HepG2 (cell line): ENCODE data around the gene ZFR. TPM values are rescaled to one million over a fixed set of nuclear protein-coding genes. Genes with fewer than 3 reads are reported as not detected.

Experiments used
- ATAC-seq: fragments of 200-7000 bp; cut with Tn5 transposase; 3 replicates; pipeline ENCODE4 v1.9.1; 2020; ENCODE audit warnings: mild to moderate bottlenecking, moderate library complexity
- BruUV-seq: library from RNA; stranded (reverse); fragments of 400-500 nt; replicated peaks from 2 replicates; lab custom pipeline; 2021; lab: Mats Ljungman, UMichigan
- CTCF ChIA-PET: fragments of 300-600 bp; formaldehyde crosslinking; extraction: SDS; loops from one replicate; lab custom pipeline; 2021; ENCODE audit warnings: low total read pairs, inconsistent platforms, low intra/inter-chr PET ratio; lab: Yijun Ruan, JAX
- POLR2A ChIA-PET: fragments of 350-600 bp; sonication (Branson Sonifier 250); formaldehyde crosslinking; loops from one replicate; lab custom pipeline; 2020; ENCODE audit warnings: antibody characterized with exemption, inconsistent platforms; lab: Yijun Ruan, JAX
- DNase-seq: peaks from one replicate; pipeline ENCODE4 v3.0.0-alpha.2; 2015; ENCODE audit warnings: low spot score
- FAIRE-seq: peaks from 3 replicates; lab custom pipeline; 2011; peaks lifted over from hg19 to GRCh38; lab: Jason Lieb, UNC
- H2AFZ ChIP-seq: one replicate; pipeline ENCODE4 v1.6.1; 2011; ENCODE audit warnings: low read length, inconsistent platforms
- H3K27ac ChIP-seq: fragments of 300-600 bp; 3 replicates; pipeline ENCODE4 v1.8.0; 2011; ENCODE audit warnings: mixed run types, mild to moderate bottlenecking, mixed read lengths, low read length, inconsistent platforms; ENCODE audit not compliant: insufficient read depth; ENCODE audit errors: extremely low read length
- H3K27me3 ChIP-seq, 2 experiments: fragments of 200-600 bp in 1 of 2; 2 replicates in 1 of 2; 3 replicates in 1 of 2; pipeline versions ENCODE4 v1.6.0 to v1.8.0; 2011; ENCODE audit warnings: low read length in 2 of 2, mild to moderate bottlenecking in 2 of 2, moderate library complexity in 2 of 2, inconsistent platforms in 1 of 2; ENCODE audit not compliant: insufficient read depth in 2 of 2, control insufficient read depth in 1 of 2
- H3K36me3 ChIP-seq, 2 experiments: fragments of 200-600 bp in 1 of 2; replicated peaks in 1 of 2; 2 replicates in 1 of 2; 3 replicates in 1 of 2; pipeline versions ENCODE4 v1.5.1 to v1.8.0; 2011; ENCODE audit warnings: low read length in 2 of 2, inconsistent platforms in 1 of 2; ENCODE audit not compliant: insufficient read depth in 2 of 2, control insufficient read depth in 1 of 2
- H3K4me1 ChIP-seq: 2 replicates; pipeline ENCODE4 v1.5.1; 2012; ENCODE audit warnings: low read length, inconsistent platforms; ENCODE audit not compliant: insufficient read depth
- H3K4me2 ChIP-seq: 2 replicates; pipeline ENCODE4 v1.6.0; 2011; ENCODE audit warnings: low read depth, low read length, inconsistent platforms
- H3K4me3 ChIP-seq, 3 experiments: fragments of 200-600 bp in 1 of 3; sonication (generic), shearing (Covaris generic) in 1 of 3; replicated peaks in 1 of 3; 2 replicates each; pipeline ENCODE4 v1.5.1; 2011 to 2016; ENCODE audit warnings: low read length in 3 of 3, inconsistent platforms in 2 of 3, low read depth in 2 of 3, mild to moderate bottlenecking in 2 of 3, control low read depth in 1 of 3, mixed read lengths in 1 of 3; ENCODE audit not compliant: insufficient read depth in 1 of 3
- H3K79me2 ChIP-seq: one replicate; pipeline ENCODE4 v1.6.1; 2011; ENCODE audit warnings: low read length, inconsistent platforms; ENCODE audit not compliant: insufficient read depth
- H3K9ac ChIP-seq: 2 replicates; pipeline ENCODE4 v1.6.0; 2011; ENCODE audit warnings: mild to moderate bottlenecking, low read depth, low read length, inconsistent platforms; ENCODE audit not compliant: insufficient read depth
- H3K9me3 ChIP-seq: 2 replicates; pipeline ENCODE4 v1.5.1; 2012; ENCODE audit warnings: mild to moderate bottlenecking, low read length
- H4K20me1 ChIP-seq: 2 replicates; pipeline ENCODE4 v1.6.0; 2011; ENCODE audit warnings: inconsistent platforms, mild to moderate bottlenecking, low read length, moderate library complexity; ENCODE audit not compliant: insufficient read depth
- DZIP1 ChIP-seq: sonication (generic); formaldehyde crosslinking; IDR thresholded peaks from 2 replicates; pipeline ENCODE4 v1.5.0; 2020; ENCODE audit warnings: mild to moderate bottlenecking, missing genetic modification reagents
- GATAD1 ChIP-seq: IDR thresholded peaks from 2 replicates; pipeline ENCODE4 v1.6.1; 2016; ENCODE audit warnings: missing genetic modification reagents, missing compliant biosample characterization
- MATR3 ChIP-seq: sonication (generic); formaldehyde crosslinking; IDR thresholded peaks from 2 replicates; pipeline ENCODE4 v1.4.0; 2020; ENCODE audit warnings: missing genetic modification reagents
- ONECUT2 ChIP-seq: sonication (generic); formaldehyde crosslinking; IDR thresholded peaks from 2 replicates; pipeline ENCODE4 v1.4.0; 2020; ENCODE audit warnings: missing genetic modification reagents
- SETDB1 ChIP-seq: sonication (generic); formaldehyde crosslinking; IDR thresholded peaks from 2 replicates; pipeline ENCODE4 v1.5.1; 2020; ENCODE audit warnings: missing genetic modification reagents, mild to moderate bottlenecking, borderline replicate concordance
- SIX1 ChIP-seq: sonication (generic); formaldehyde crosslinking; IDR thresholded peaks from 2 replicates; pipeline ENCODE4 v1.4.0; 2020; ENCODE audit warnings: missing genetic modification reagents, borderline replicate concordance
- SMAD9 ChIP-seq: sonication (generic); formaldehyde crosslinking; IDR thresholded peaks from 2 replicates; pipeline ENCODE4 v1.5.1; 2020; ENCODE audit warnings: mild to moderate bottlenecking, missing genetic modification reagents
- STAT5B ChIP-seq: sonication (generic); formaldehyde crosslinking; IDR thresholded peaks from 2 replicates; pipeline ENCODE4 v1.4.0; 2020; ENCODE audit warnings: missing genetic modification reagents
- SUZ12 ChIP-seq: fragments of 150-350 bp; IDR thresholded peaks from 2 replicates; pipeline ENCODE4 v1.6.1; 2014; ENCODE audit warnings: low read depth, low read length
- XRCC5 ChIP-seq: fragments of 200-400 bp; formaldehyde crosslinking; optimal IDR thresholded peaks from 2 replicates; pipeline ENCODE3; 2017; ENCODE audit warnings: mild to moderate bottlenecking, low read length
- ZFY ChIP-seq: sonication (generic); formaldehyde crosslinking; IDR thresholded peaks from 2 replicates; pipeline ENCODE4 v1.4.0; 2020; ENCODE audit warnings: missing genetic modification reagents
- ZMYM3 ChIP-seq: sonication (generic); formaldehyde crosslinking; IDR thresholded peaks from 2 replicates; pipeline ENCODE4 v1.5.1; 2020; ENCODE audit warnings: mild to moderate bottlenecking, missing genetic modification reagents
- ZNF20 ChIP-seq: sonication (generic); formaldehyde crosslinking; IDR thresholded peaks from 2 replicates; pipeline ENCODE4 v1.4.0; 2020; ENCODE audit warnings: mild to moderate bottlenecking, moderate library complexity, missing genetic modification reagents
- ZNF33B ChIP-seq: sonication (generic); formaldehyde crosslinking; IDR thresholded peaks from 2 replicates; pipeline ENCODE4 v1.5.1; 2020; ENCODE audit warnings: mild to moderate bottlenecking, missing genetic modification reagents
- ZNF350 ChIP-seq: sonication (generic); formaldehyde crosslinking; IDR thresholded peaks from 2 replicates; pipeline ENCODE4 v1.4.0; 2020; ENCODE audit warnings: mild to moderate bottlenecking, low read depth, missing genetic modification reagents, borderline replicate concordance
- ZNF441 ChIP-seq: sonication (generic); formaldehyde crosslinking; IDR thresholded peaks from 2 replicates; pipeline ENCODE4 v1.7.0; 2021; ENCODE audit warnings: missing genetic modification reagents, borderline replicate concordance
- ZNF468 ChIP-seq: sonication (generic); formaldehyde crosslinking; IDR thresholded peaks from 2 replicates; pipeline ENCODE4 v1.8.0; 2022; ENCODE audit warnings: mild to moderate bottlenecking, moderate library complexity, missing genetic modification reagents
- ZNF720 ChIP-seq: sonication (generic); formaldehyde crosslinking; IDR thresholded peaks from 2 replicates; pipeline ENCODE4 v1.4.0; 2020; ENCODE audit warnings: missing genetic modification reagents
- ZNF788 ChIP-seq: sonication (generic); formaldehyde crosslinking; IDR thresholded peaks from 2 replicates; pipeline ENCODE4 v1.5.0; 2020; ENCODE audit warnings: mild to moderate bottlenecking, missing genetic modification reagents, borderline replicate concordance
- ZNF850 ChIP-seq: sonication (generic); formaldehyde crosslinking; conservative IDR thresholded peaks from 2 replicates; pipeline ENCODE4 v1.9.0; 2021; ENCODE audit warnings: mild to moderate bottlenecking, missing genetic modification reagents
- WGBS: methylation state at CpG from one replicate; pipeline ENCODE4 v1.1.6; 2017; ENCODE audit warnings: low lambda C conversion rate; 5-methylcytosine and 5-hydroxymethylcytosine counted together
- in situ Hi-C: cut with HindIII; loops from 2 replicates; pipeline ENCODE4 v1.10.0; 2017; ENCODE audit warnings: low pct_unique_long_range_greater_than_20kb; ENCODE audit not compliant: extremely low pct_ligation_motif_present
- intact Hi-C: fragments of 100-400 bp; cut with micrococcal nuclease; formaldehyde crosslinking; loops from one replicate; pipeline ENCODE4 v1.10.0; 2022; ENCODE audit not compliant: unreplicated experiment
- polyA plus RNA-seq, 8 experiments: library from polyadenylated mRNA; depleted of rRNA in 3 of 8; stranded (reverse) in 7 of 8; unstranded in 1 of 8; fragments of >200 nt; fragmentation: Illumina TruSeq in 4 of 8; extraction: Trizol in 4 of 8; gene quantifications; 2 replicates each; pipeline versions ENCODE4 v1.2.1 to v1.2.3, GENCODE V29; 2011 to 2016; ENCODE audit warnings: low read depth in 4 of 8, missing spikeins in 1 of 8, mixed read lengths in 1 of 8; ENCODE audit not compliant: insufficient read depth in 1 of 8
- total RNA-seq, 5 experiments: library from RNA; depleted of rRNA; stranded (reverse); fragments of >200 nt; fragmentation: Illumina TruSeq; extraction: Trizol; gene quantifications; 2 replicates each; pipeline ENCODE4 v1.2.3, GENCODE V29; 2016; ENCODE audit warnings: low read depth in 1 of 5

The ZFR gene
- total and polyA plus RNA-seq, 2 of the 13 experiments (the other 11 are each of a cell fraction or from before 2014, with no cell fraction given) = 89.0 to 92.8 TPM

GRCh38 chr5:32325616-32326015 is 118.9 kb downstream of the ZFR start:
- ATAC-seq (no peak), FAIRE-seq (no peak), DNase-seq (no peak)
- 96% methylated on average over 4 of the region's 4 CpGs for WGBS
- Histone ChIP-seq H2AFZ (no peak overlapping the region), H3K9ac (no peak overlapping the region), H3K27me3 (no peaks in the 10 kb centered on the region), H4K20me1 (no peaks in the 10 kb centered on the region), H3K4me3 (no peak overlapping the region), H3K9me3 (no peaks in the 10 kb centered on the region), H3K27ac (no peak overlapping the region), H3K79me2 (no peaks in the 10 kb centered on the region), H3K4me2 (no peak overlapping the region), H3K36me3 (no peaks in the 10 kb centered on the region), H3K4me1 (peaks cover 44% of the 10 kb centered on the region)
- no TSS peak for BruUV-seq
- intact Hi-C loops (no loop called here), in situ Hi-C loops (no loop called here)
- TF ChIP-seq SIX1 (CRISPR knock-in tag) (no peak), ZNF350 (no peak)
- ChIA-PET CTCF (no interaction called here), POLR2A (interaction anchor here (1.0 kb wide), 1 partner anchor 11 kb away, joined by 5 read pairs; no protein-coding TSS in a partner anchor)

- in situ Hi-C loops = no loop called here
- CTCF ChIA-PET = no interaction called here
- TF ChIP-seq SMAD9 (no peak), SETDB1 (CRISPR knock-in tag) (no peak), DZIP1 (no peak), SUZ12 (no peak), ZNF33B (CRISPR knock-in tag) (no peak), ZNF720 (CRISPR knock-in tag) (no peak), ZNF441 (no peak), MATR3 (no peak), ZNF20 (CRISPR knock-in tag) (no peak), GATAD1 (CRISPR knock-in tag) (no peak), XRCC5 (no peak), ZMYM3 (CRISPR knock-in tag) (no peak), ZFY (CRISPR knock-in tag) (no peak), STAT5B (CRISPR knock-in tag) (no peak), ONECUT2 (CRISPR knock-in tag) (no peak), ZNF788 (CRISPR knock-in tag) (no peak), ZNF850 (no peak), ZNF468 (CRISPR knock-in tag) (no peak)
Measured at GRCh38 chr5:32325062-32325461, 119.5 kb downstream of the ZFR start.

More at GRCh38 chr5:32325062-32325461, 119.5 kb downstream of the ZFR start:
- ATAC-seq = no peak
- Histone ChIP-seq H3K79me2 (no peaks in the 10 kb centered on the region), H3K9me3 (no peaks in the 10 kb centered on the region), H3K4me3 (no peak overlapping the region), H3K4me2 (no peak overlapping the region), H4K20me1 (no peaks in the 10 kb centered on the region), H3K9ac (no peak overlapping the region), H3K4me1 (peaks cover 39% of the 10 kb centered on the region), H3K27me3 (no peaks in the 10 kb centered on the region), H3K27ac (no peak overlapping the region), H2AFZ (no peak overlapping the region), H3K36me3 (no peaks in the 10 kb centered on the region)
- WGBS = 97% methylated on average over 3 of the region's 3 CpGs
- BruUV-seq = no TSS peak
- DNase-seq = no peak
- intact Hi-C loops = no loop called here
- POLR2A ChIA-PET = interaction anchor here (1.0 kb wide), 1 partner anchor 11 kb away, joined by 5 read pairs; no protein-coding TSS in a partner anchor
- FAIRE-seq = no peak
